OCI-LY3 (cell line): ENCODE data around the gene BRINP1.

Source experiments
- CTCF ChIP-seq: fragments of 200-600, 300-600 bp; sonication (generic); IDR thresholded peaks from 2 replicates; pipeline ENCODE4 v1.5.1; 2014; ENCODE audit warnings: antibody characterized with exemption, low read length, low read depth
- EZH2phosphoT487 ChIP-seq: fragments of 200-600 bp; shearing (Covaris generic); IDR thresholded peaks from 2 replicates; pipeline ENCODE4 v1.6.1; 2018; ENCODE audit warnings: antibody characterized with exemption, mixed run types, low read depth

DNA sequence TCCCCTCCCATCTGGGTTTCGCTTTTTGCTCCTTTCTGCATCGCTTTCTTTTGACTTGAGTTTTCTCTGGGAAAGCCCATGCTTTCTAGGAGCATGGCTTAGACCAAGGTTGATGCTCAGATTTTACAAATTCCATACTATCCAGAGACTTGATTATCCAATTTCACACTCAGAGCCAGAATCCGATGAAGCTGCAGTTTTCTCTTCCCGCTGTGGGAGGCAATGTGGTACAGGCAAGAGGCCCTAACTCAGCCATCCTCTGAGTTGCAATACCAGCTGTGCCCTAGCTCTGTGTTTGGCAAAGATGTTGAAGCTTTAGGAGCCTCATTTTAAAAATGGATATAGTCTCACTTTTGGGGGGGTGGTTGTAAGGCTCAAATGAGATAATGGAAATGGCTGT, 85.1 kb downstream of the BRINP1 start:
- no peak for TF ChIP-seq CTCF
- TF ChIP-seq EZH2phosphoT487 = no peak
